Kidney glomerular epithelial cell (primary cell): Measurements from ENCODE around the gene HLA-DMA.
A peak's percentile ranks its signal among the peaks of the same experiment; 100 is the strongest.

Experiments
- DNase-seq: peaks from one replicate; lab custom pipeline; 2025; lab: John Stamatoyannopoulos, UW

The HLA-DMA gene

GRCh38 chr6:32932132-32932868 lies 20.6 kb downstream of the HLA-DMA start:
- DNase-seq: no peak

- DNase-seq: no peak
Measured at GRCh38 chr6:32931211-32931610, 21.7 kb downstream of the HLA-DMA start.

GRCh38 chr6:32922083-32922482 lies 30.8 kb downstream of the HLA-DMA start:
- no peak for DNase-seq

GRCh38 chr6:32920715-32921114 lies 32.2 kb downstream of the HLA-DMA start:
- no peak for DNase-seq

- DNase-seq: no peak
Measured at GRCh38 chr6:32912951-32913350, 39.9 kb downstream of the HLA-DMA start.

- no peak for DNase-seq
Measured at GRCh38 chr6:32908897-32909296, 44.0 kb downstream of the HLA-DMA start.

- DNase-seq: peak; percentile 38
Measured at GRCh38 chr6:32906539-32906938, 46.4 kb downstream of the HLA-DMA start.

GRCh38 chr6:32905078-32905477 lies 47.8 kb downstream of the HLA-DMA start:
- no peak for DNase-seq

GRCh38 chr6:32903952-32904351 lies 48.9 kb downstream of the HLA-DMA start:
- DNase-seq: no peak
